SK-MEL-5 (cell line): ENCODE measurements around the gene SLC39A9. TPM values are rescaled to one million over a fixed set of nuclear protein-coding genes. Genes with fewer than 3 reads are reported as not detected.
"Not testable (repeated sequence)": the region's sequence is repeated elsewhere in the genome, so short reads cannot be mapped to it uniquely, and the experiment has no call there.

Experiments used
- DNase-seq: peaks from one replicate; pipeline ENCODE4 v3.0.0-alpha.2; 2016; ENCODE audit warnings: low read depth, low spot score
- in situ Hi-C: cut with HindIII; loops from 2 replicates; pipeline ENCODE4 v1.10.0; 2016; ENCODE audit warnings: low sequenced_read_pairs, high pct_unique_total_duplicates, low pct_unique_long_range_greater_than_20kb
- total RNA-seq: library from RNA; depleted of rRNA; stranded (reverse); fragments of >200 nt; shearing (Covaris generic); gene quantifications from 2 replicates; pipeline ENCODE4 v1.2.3, GENCODE V29; 2014

SLC39A9 gene
- total RNA-seq, 1 experiment from 2014 or later = 101 TPM

GRCh38 chr14:69484444-69485314, 86.2 kb downstream of the SLC39A9 start, which contains the start of gene PLEKHD1:
Gene PLEKHD1, plus strand, starts transcription at chr14:69484728. Its CDS starts 238 bp downstream, at chr14:69484966.
- in situ Hi-C loops = no loop called here
- DNase-seq = no peak

- no peak for DNase-seq
- in situ Hi-C loops = no loop called here
Measured at GRCh38 chr14:69485315-69485660, 86.8 kb downstream of the SLC39A9 start.

- in situ Hi-C loops = no loop called here
- no peak for DNase-seq
Measured at GRCh38 chr14:69485701-69486100, 87.2 kb downstream of the SLC39A9 start.

GRCh38 chr14:69487226-69487625, 88.7 kb downstream of the SLC39A9 start:
- in situ Hi-C loops = no loop called here
- no peak for DNase-seq

GRCh38 chr14:69487771-69488170, 89.3 kb downstream of the SLC39A9 start:
- DNase-seq = no peak
- in situ Hi-C loops = no loop called here

- in situ Hi-C loops = no loop called here
- DNase-seq = no peak
Measured at GRCh38 chr14:69489495-69489894, 91.0 kb downstream of the SLC39A9 start.

GRCh38 chr14:69490219-69490918, 91.9 kb downstream of the SLC39A9 start:
- in situ Hi-C loops = no loop called here
- no peak for DNase-seq

- in situ Hi-C loops = no loop called here
- no peak for DNase-seq
Measured at GRCh38 chr14:69491193-69491592, 92.7 kb downstream of the SLC39A9 start.

GRCh38 chr14:69493038-69493437, 94.5 kb downstream of the SLC39A9 start:
- DNase-seq = no peak
- in situ Hi-C loops = no loop called here

GRCh38 chr14:69493791-69494190, 95.3 kb downstream of the SLC39A9 start:
- DNase-seq = no peak
- in situ Hi-C loops = no loop called here

GRCh38 chr14:69495341-69495921, 96.9 kb downstream of the SLC39A9 start:
- in situ Hi-C loops = no loop called here
- no peak for DNase-seq

- DNase-seq, in situ Hi-C loops: not testable (repeated sequence)
Measured at GRCh38 chr14:69497866-69498265, 99.4 kb downstream of the SLC39A9 start.

GRCh38 chr14:69498286-69498685, 99.8 kb downstream of the SLC39A9 start:
- in situ Hi-C loops, DNase-seq: not testable (repeated sequence)

- in situ Hi-C loops = no loop called here
- no peak for DNase-seq
Measured at GRCh38 chr14:69499436-69499835, 100.9 kb downstream of the SLC39A9 start.

- DNase-seq = no peak
- in situ Hi-C loops = no loop called here
Measured at GRCh38 chr14:69500096-69500495, 101.6 kb downstream of the SLC39A9 start.

GRCh38 chr14:69500736-69501135, 102.2 kb downstream of the SLC39A9 start:
- DNase-seq = no peak
- in situ Hi-C loops = no loop called here

- DNase-seq = no peak
- in situ Hi-C loops = no loop called here
Measured at GRCh38 chr14:69501423-69501838, 102.9 kb downstream of the SLC39A9 start.

GRCh38 chr14:69504775-69505174, 106.3 kb downstream of the SLC39A9 start:
- in situ Hi-C loops = no loop called here
- DNase-seq = no peak
